ENCODE data around the gene CALML3.

CALML3 gene

GRCh38 chr10:5573968-5574641 is 49.3 kb downstream of the CALML3 start:
- DNase-seq: no peak

- DNase-seq: no peak
Observed at GRCh38 chr10:5574642-5575131, 49.9 kb downstream of the CALML3 start.

GRCh38 chr10:5575144-5575481 is 50.4 kb downstream of the CALML3 start:
- no peak for DNase-seq

- peak; percentile 83 for DNase-seq
Observed at GRCh38 chr10:5575482-5576153, 50.9 kb downstream of the CALML3 start.

- DNase-seq: no peak
Observed at GRCh38 chr10:5576154-5576748, 51.5 kb downstream of the CALML3 start.
